ENCODE measurements around the gene DAB2IP.

DNA sequence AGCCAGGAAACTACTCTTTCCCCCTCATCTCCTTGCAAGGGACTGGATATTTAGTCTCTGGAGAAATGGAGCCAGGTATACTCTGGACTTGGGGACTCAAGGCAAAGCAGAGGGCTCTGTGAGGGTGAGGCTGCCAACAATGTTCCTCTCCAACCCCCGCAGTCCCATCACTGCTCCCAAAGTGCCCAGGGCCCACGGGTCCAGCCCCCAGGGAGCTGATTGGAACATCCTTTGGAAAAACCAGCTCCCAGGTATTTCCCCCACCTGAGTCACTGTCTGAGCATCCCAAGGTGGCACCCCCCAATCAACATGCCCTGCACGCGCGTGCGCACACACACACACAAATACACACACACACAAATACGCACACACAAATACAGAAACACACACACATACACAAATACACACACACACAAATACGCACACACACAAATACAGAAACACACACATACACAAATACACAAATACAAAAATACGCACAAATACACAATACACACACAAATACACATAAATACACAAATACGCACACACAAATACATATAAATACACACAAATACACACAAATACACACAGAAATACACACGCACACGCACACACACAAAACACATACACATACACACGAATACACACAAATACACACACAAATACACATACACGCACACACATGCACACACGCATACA lies 137.4 kb downstream of the DAB2IP start:
- TF ChIP-seq CTCF (IDR thresholded peaks at IDR 0.05; ENCODE audit: low read depth, low read length, poor library complexity, severe bottlenecking) (no peak), EZH2phosphoT487 (IDR thresholded peaks at IDR 0.05; ENCODE audit: borderline replicate concordance, low read length) (no peak)
